Activated B cell treated with CpG ODN at 0.5 μM for 24 hours (primary cell): ENCODE measurements around the gene C16orf86. TPM values are rescaled to one million over a fixed set of nuclear protein-coding genes. Genes with fewer than 3 reads are reported as not detected.

Experiments
- ATAC-seq: fragments of 200-7000 bp; cut with Tn5 transposase; one replicate; pipeline ENCODE4 v1.10.0; 2021; ENCODE audit warnings: low read depth, mild to moderate bottlenecking, moderate library complexity
- CTCF ChIA-PET: fragments of 350-600 bp; sonication (Branson Sonifier 250); formaldehyde crosslinking; loops from one replicate; lab custom pipeline; 2021; ENCODE audit warnings: antibody characterized with exemption; lab: Charles Lee
- POLR2A ChIA-PET: fragments of 350-600 bp; sonication (Branson Sonifier 250); formaldehyde crosslinking; loops from one replicate; lab custom pipeline; 2021; ENCODE audit warnings: antibody characterized with exemption; lab: Charles Lee
- DNase-seq: peaks from one replicate; pipeline ENCODE4 v3.0.0; 2022
- H3K27ac Mint-ChIP-seq: one replicate; pipeline ENCODE4 v1.8.0; 2020; ENCODE audit warnings: mixed read lengths
- H3K27me3 Mint-ChIP-seq: one replicate; pipeline ENCODE4 v1.8.0; 2021; ENCODE audit warnings: mixed read lengths
- H3K36me3 Mint-ChIP-seq: one replicate; pipeline ENCODE4 v1.8.0; 2021; ENCODE audit warnings: low read depth, mixed read lengths
- H3K4me1 Mint-ChIP-seq: one replicate; pipeline ENCODE4 v1.8.0; 2021; ENCODE audit warnings: mixed read lengths
- H3K4me3 Mint-ChIP-seq: one replicate; pipeline ENCODE4 v1.8.0; 2020; ENCODE audit warnings: mild to moderate bottlenecking, mixed read lengths
- H3K9me3 Mint-ChIP-seq: one replicate; pipeline ENCODE4 v1.8.0; 2020; ENCODE audit warnings: mixed read lengths
- intact Hi-C: fragments of 100-400 bp; cut with micrococcal nuclease; formaldehyde crosslinking; loops from one replicate; pipeline ENCODE4 v1.15.1; 2024
- total RNA-seq: library from RNA; stranded (reverse); gene quantifications from 2 replicates; pipeline ENCODE4 v1.2.3, GENCODE V29; 2022
- TF ChIP-seq, protein P1 (sequence below): fragments of 200-600 bp; IDR thresholded peaks from one replicate; pipeline ENCODE4 v1.8.0; 2022; ENCODE audit warnings: antibody characterized with exemption, mild to moderate bottlenecking

C16orf86 gene
- total RNA-seq, 1 donor from 2014 or later, result 2.4 TPM

- H3K36me3 Mint-ChIP-seq, result peaks cover 79% of the 10 kb centered on the region
These were observed 13.4 kb upstream of the C16orf86 start for GRCh38 chr16:67653128-67653788.

DNA sequence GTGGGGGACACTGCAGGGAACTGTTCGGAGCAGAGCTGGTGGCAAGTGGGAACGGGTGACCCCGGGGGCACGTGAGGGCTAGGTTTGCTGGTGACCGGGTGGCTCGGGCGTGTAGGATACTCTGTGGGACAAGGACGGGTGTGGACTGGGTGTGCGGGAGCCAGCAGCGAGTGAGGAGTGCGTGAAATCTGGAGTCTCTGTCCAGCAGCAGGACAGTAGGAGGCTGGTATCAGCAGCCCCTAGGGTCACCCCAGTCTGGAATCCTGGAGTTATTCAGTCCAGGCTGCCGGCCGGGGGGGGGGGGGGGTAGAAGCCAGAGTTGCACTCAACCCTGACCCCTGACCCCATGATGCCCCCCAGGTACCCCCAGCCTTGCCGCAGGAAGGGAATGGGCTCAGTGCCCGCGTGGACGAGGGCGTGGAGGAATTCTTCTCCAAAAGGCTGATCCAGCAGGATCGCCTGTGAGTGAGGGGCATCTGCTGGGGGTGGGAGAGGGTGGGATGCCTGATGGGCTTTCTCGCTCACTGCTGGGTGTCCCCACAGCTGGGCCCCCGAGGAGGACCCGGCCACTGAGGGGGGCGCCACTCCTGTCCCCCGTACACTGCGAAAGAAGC, 12.7 kb upstream of the C16orf86 start:
- no peak overlapping the region for H3K27ac Mint-ChIP-seq
- intact Hi-C loops, result no loop called here
- no peak overlapping the region for H3K4me3 Mint-ChIP-seq
- ATAC-seq (no peak), DNase-seq (no peak)
- peaks cover 11% of the 10 kb centered on the region for H3K4me1 Mint-ChIP-seq
- CTCF ChIA-PET, result no interaction called here
- H3K36me3 Mint-ChIP-seq, result peaks cover 74% of the 10 kb centered on the region
- no peaks in the 10 kb centered on the region for H3K9me3 Mint-ChIP-seq
- POLR2A ChIA-PET, result interaction anchor here (0.6 kb wide), 1 partner anchor 32 kb away, joined by 4 read pairs; no protein-coding TSS in a partner anchor
- TF ChIP-seq, protein P1, sequence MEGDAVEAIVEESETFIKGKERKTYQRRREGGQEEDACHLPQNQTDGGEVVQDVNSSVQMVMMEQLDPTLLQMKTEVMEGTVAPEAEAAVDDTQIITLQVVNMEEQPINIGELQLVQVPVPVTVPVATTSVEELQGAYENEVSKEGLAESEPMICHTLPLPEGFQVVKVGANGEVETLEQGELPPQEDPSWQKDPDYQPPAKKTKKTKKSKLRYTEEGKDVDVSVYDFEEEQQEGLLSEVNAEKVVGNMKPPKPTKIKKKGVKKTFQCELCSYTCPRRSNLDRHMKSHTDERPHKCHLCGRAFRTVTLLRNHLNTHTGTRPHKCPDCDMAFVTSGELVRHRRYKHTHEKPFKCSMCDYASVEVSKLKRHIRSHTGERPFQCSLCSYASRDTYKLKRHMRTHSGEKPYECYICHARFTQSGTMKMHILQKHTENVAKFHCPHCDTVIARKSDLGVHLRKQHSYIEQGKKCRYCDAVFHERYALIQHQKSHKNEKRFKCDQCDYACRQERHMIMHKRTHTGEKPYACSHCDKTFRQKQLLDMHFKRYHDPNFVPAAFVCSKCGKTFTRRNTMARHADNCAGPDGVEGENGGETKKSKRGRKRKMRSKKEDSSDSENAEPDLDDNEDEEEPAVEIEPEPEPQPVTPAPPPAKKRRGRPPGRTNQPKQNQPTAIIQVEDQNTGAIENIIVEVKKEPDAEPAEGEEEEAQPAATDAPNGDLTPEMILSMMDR, result no peak
- no peaks in the 10 kb centered on the region for H3K27me3 Mint-ChIP-seq

More at GRCh38 chr16:67653128-67653788, 13.4 kb upstream of the C16orf86 start:
- Mint-ChIP-seq H3K27me3 (no peaks in the 10 kb centered on the region), H3K9me3 (no peaks in the 10 kb centered on the region), H3K27ac (no peak overlapping the region), H3K4me1 (peaks cover 7% of the 10 kb centered on the region), H3K4me3 (no peak overlapping the region)
- intact Hi-C loops, result no loop called here
- CTCF ChIA-PET, result interaction anchor here (1.4 kb wide), 1 partner anchor 106 kb away, joined by 5 read pairs; no protein-coding TSS in a partner anchor
- DNase-seq, result no peak
- no peak for ATAC-seq
- TF ChIP-seq, protein P1, result no peak
- POLR2A ChIA-PET, result no interaction called here

GRCh38 chr16:67654403-67654911, 12.2 kb upstream of the C16orf86 start:
- Mint-ChIP-seq H3K4me1 (peaks cover 15% of the 10 kb centered on the region), H3K27me3 (no peaks in the 10 kb centered on the region), H3K36me3 (peaks cover 69% of the 10 kb centered on the region), H3K27ac (no peak overlapping the region), H3K9me3 (no peaks in the 10 kb centered on the region), H3K4me3 (no peak overlapping the region)
- intact Hi-C loops, result no loop called here
- no peak for ATAC-seq
- ChIA-PET POLR2A (interaction anchor here (0.6 kb wide), 1 partner anchor 32 kb away, joined by 4 read pairs; no protein-coding TSS in a partner anchor), CTCF (no interaction called here)
- TF ChIP-seq, protein P1, result no peak
- no peak for DNase-seq

GRCh38 chr16:67655363-67655762, 11.3 kb upstream of the C16orf86 start:
- intact Hi-C loops, result no loop called here
- H3K27ac Mint-ChIP-seq, result peak overlapping the region; percentile 55
- peaks cover 62% of the 10 kb centered on the region for H3K36me3 Mint-ChIP-seq
- H3K27me3 Mint-ChIP-seq, result no peaks in the 10 kb centered on the region
- ChIA-PET POLR2A (no interaction called here), CTCF (no interaction called here)
- no peak for ATAC-seq
- no peak for DNase-seq
- H3K9me3 Mint-ChIP-seq, result no peaks in the 10 kb centered on the region
- TF ChIP-seq, protein P1, result no peak
- H3K4me3 Mint-ChIP-seq, result no peak overlapping the region
- H3K4me1 Mint-ChIP-seq, result peaks cover 18% of the 10 kb centered on the region

DNA sequence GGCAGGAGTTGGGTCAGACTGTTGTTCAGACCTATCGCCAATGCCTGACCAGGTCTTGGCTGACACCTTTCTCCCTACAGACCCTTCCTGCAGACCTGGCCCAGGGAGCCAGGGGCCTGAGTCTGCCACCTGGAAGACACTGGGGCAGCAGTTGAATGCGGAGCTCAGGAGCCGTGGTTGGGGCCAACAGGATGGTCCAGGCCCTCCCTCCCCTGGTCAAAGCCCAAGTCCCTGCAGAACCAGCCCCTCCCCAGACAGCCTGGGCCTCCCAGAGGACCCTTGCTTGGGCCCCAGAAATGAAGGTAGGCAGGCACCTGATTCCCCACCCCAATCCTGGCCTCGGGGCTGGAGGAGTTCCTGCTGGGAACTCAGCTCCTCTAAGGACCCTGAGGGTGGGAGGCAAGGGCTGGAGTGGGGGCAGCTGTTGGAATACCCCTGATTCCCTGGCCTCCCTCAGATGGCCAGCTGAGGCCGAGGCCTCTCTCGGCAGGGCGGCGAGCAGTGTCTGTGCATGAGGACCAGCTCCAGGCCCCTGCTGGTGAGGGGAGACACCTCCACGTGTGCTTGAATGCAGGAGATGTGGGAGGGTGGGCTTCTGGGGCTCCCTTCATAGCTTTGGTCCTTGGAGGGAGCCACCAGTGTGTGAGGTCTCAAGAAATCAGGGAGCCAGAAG, 10.1 kb upstream of the C16orf86 start:
- DNase-seq (no peak), ATAC-seq (no peak)
- Mint-ChIP-seq H3K36me3 (peaks cover 53% of the 10 kb centered on the region), H3K27me3 (no peaks in the 10 kb centered on the region), H3K9me3 (no peaks in the 10 kb centered on the region), H3K4me1 (peaks cover 24% of the 10 kb centered on the region), H3K27ac (no peak overlapping the region), H3K4me3 (no peak overlapping the region)
- TF ChIP-seq, protein P1, result no peak
- POLR2A ChIA-PET, result interaction anchor here (0.5 to 0.6 kb wide), 2 partner anchors 158 to 465 kb away, joined by 4 to 5 read pairs; no protein-coding TSS in a partner anchor
- CTCF ChIA-PET, result no interaction called here
- intact Hi-C loops, result no loop called here
